WTC11 (cell line): ENCODE data around the gene WNK2.

ENCODE experiments used
- CTCF ChIP-seq: fragments of 200-600 bp; IDR thresholded peaks from 2 replicates; pipeline ENCODE4 v1.8.0; 2022; ENCODE audit warnings: antibody characterized with exemption
- ESRRA ChIP-seq: sonication (generic); formaldehyde crosslinking; IDR thresholded peaks from 2 replicates; pipeline ENCODE4 v1.8.1; 2022; ENCODE audit warnings: mild to moderate bottlenecking, missing genetic modification reagents, borderline replicate concordance
- KAT7 ChIP-seq: sonication (generic); formaldehyde crosslinking; IDR thresholded peaks from 2 replicates; pipeline ENCODE4 v1.8.1; 2023; ENCODE audit warnings: missing genetic modification reagents, mild to moderate bottlenecking, borderline replicate concordance
- NFYB ChIP-seq: sonication (generic); formaldehyde crosslinking; conservative IDR thresholded peaks from 2 replicates; pipeline ENCODE4 v1.8.0; 2022; ENCODE audit warnings: low read depth, missing genetic modification reagents
- SP1 ChIP-seq: sonication (generic); formaldehyde crosslinking; conservative IDR thresholded peaks from 2 replicates; pipeline ENCODE4 v1.8.1; 2022; ENCODE audit warnings: missing genetic modification reagents
- ZNF121 ChIP-seq: sonication (generic); formaldehyde crosslinking; IDR thresholded peaks from 2 replicates; pipeline ENCODE4 v1.8.0; 2023; ENCODE audit warnings: missing genetic modification reagents
- TF ChIP-seq, protein P1 (sequence below): sonication (generic); formaldehyde crosslinking; IDR thresholded peaks from 2 replicates; pipeline ENCODE4 v1.8.0; 2022; ENCODE audit warnings: mild to moderate bottlenecking, missing genetic modification reagents
- TF ChIP-seq, protein P2 (sequence below): sonication (generic); formaldehyde crosslinking; IDR thresholded peaks from 2 replicates; pipeline ENCODE4 v1.8.1; 2023; ENCODE audit warnings: mild to moderate bottlenecking, missing genetic modification reagents, moderate library complexity
- TF ChIP-seq, protein P3 (sequence below): sonication (generic); formaldehyde crosslinking; IDR thresholded peaks from 2 replicates; pipeline ENCODE4 v1.8.1; 2023; ENCODE audit warnings: mild to moderate bottlenecking, missing genetic modification reagents
- TF ChIP-seq, protein P4 (sequence below): sonication (generic); formaldehyde crosslinking; IDR thresholded peaks from 2 replicates; pipeline ENCODE4 v1.8.1; 2022; ENCODE audit warnings: low read depth, mild to moderate bottlenecking, moderate library complexity, missing genetic modification reagents, borderline replicate concordance

DNA sequence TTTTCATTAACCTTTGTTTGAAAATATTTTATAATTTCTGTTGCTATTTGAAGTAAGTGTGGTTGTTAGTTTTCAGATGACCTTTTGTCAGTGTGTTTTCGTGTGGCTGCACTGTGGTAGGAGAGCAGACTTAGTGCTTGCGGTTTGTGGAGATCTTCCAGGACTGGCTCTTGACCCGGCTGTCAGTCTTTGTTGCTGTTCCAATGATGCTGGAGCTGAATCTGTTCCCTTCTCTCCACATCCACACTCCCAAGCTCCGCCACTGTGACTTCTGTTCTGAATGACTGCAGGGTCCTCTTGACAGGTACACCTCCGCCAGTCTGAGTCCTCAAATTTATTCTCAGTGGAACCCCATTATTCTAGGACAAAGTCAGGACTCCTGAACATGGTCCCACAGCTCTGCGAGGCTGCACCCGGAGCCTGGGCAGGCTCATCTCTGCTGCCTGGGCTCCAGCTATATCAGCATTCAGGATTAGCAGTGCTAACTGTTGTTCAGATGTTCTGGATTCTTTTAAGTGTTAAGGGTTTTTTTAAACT, 126.0 kb downstream of the WNK2 start:
- TF ChIP-seq CTCF (no peak), ESRRA (CRISPR knock-in tag) (no peak), NFYB (no peak), ZNF121 (CRISPR knock-in tag) (no peak), KAT7 (no peak), SP1 (CRISPR knock-in tag) (no peak)
- TF ChIP-seq, protein P1, sequence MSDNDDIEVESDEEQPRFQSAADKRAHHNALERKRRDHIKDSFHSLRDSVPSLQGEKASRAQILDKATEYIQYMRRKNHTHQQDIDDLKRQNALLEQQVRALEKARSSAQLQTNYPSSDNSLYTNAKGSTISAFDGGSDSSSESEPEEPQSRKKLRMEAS (CRISPR knock-in tag), result no peak
- TF ChIP-seq, protein P2, sequence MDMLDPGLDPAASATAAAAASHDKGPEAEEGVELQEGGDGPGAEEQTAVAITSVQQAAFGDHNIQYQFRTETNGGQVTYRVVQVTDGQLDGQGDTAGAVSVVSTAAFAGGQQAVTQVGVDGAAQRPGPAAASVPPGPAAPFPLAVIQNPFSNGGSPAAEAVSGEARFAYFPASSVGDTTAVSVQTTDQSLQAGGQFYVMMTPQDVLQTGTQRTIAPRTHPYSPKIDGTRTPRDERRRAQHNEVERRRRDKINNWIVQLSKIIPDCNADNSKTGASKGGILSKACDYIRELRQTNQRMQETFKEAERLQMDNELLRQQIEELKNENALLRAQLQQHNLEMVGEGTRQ (CRISPR knock-in tag), result no peak
- TF ChIP-seq, protein P3, sequence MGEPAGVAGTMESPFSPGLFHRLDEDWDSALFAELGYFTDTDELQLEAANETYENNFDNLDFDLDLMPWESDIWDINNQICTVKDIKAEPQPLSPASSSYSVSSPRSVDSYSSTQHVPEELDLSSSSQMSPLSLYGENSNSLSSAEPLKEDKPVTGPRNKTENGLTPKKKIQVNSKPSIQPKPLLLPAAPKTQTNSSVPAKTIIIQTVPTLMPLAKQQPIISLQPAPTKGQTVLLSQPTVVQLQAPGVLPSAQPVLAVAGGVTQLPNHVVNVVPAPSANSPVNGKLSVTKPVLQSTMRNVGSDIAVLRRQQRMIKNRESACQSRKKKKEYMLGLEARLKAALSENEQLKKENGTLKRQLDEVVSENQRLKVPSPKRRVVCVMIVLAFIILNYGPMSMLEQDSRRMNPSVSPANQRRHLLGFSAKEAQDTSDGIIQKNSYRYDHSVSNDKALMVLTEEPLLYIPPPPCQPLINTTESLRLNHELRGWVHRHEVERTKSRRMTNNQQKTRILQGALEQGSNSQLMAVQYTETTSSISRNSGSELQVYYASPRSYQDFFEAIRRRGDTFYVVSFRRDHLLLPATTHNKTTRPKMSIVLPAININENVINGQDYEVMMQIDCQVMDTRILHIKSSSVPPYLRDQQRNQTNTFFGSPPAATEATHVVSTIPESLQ (CRISPR knock-in tag), result no peak
- TF ChIP-seq, protein P4, sequence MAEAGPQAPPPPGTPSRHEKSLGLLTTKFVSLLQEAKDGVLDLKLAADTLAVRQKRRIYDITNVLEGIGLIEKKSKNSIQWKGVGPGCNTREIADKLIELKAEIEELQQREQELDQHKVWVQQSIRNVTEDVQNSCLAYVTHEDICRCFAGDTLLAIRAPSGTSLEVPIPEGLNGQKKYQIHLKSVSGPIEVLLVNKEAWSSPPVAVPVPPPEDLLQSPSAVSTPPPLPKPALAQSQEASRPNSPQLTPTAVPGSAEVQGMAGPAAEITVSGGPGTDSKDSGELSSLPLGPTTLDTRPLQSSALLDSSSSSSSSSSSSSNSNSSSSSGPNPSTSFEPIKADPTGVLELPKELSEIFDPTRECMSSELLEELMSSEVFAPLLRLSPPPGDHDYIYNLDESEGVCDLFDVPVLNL (CRISPR knock-in tag), result no peak
